Right hindlimb (tissue), 1 donor: Measurements from ENCODE around the gene TM7SF2.
"Not testable (repeated sequence)": the region's sequence is repeated elsewhere in the genome, so short reads cannot be mapped to it uniquely, and the experiment has no call there.

Source experiments
- DNase-seq: peaks from one replicate; pipeline ENCODE4 v3.0.0-alpha.2; 2018

Gene TM7SF2

GRCh38 chr11:65115361-65116082, 3.9 kb downstream of the TM7SF2 start:
- DNase-seq: no peak

GRCh38 chr11:65116370-65117205, 4.9 kb downstream of the TM7SF2 start:
- no peak for DNase-seq

- peak; percentile 100 for DNase-seq
Observed at GRCh38 chr11:65117206-65118096, 5.8 kb downstream of the TM7SF2 start, which contains the start of gene ZNHIT2. ZNHIT2 (minus strand) TSS chr11:65117701; CDS start chr11:65117653, 48 bp downstream.

GRCh38 chr11:65118097-65118837, 6.6 kb downstream of the TM7SF2 start:
- no peak for DNase-seq

- DNase-seq: not testable (repeated sequence)
Observed at GRCh38 chr11:65118891-65119669, 7.4 kb downstream of the TM7SF2 start.

GRCh38 chr11:65119670-65119995, 8.0 kb downstream of the TM7SF2 start:
- no peak for DNase-seq

- DNase-seq: no peak
Observed at GRCh38 chr11:65120831-65121230, 9.2 kb downstream of the TM7SF2 start.

- no peak for DNase-seq
Observed at GRCh38 chr11:65121447-65121864, 9.8 kb downstream of the TM7SF2 start.

- DNase-seq: peak; percentile 98
Observed at GRCh38 chr11:65121865-65122696, 10.4 kb downstream of the TM7SF2 start, which contains the start of the genes FAU and MRPL49. FAU (minus strand) TSS chr11:65122134; CDS start chr11:65121813, 321 bp downstream. MRPL49 (plus strand) TSS chr11:65122321; CDS start chr11:65122347, 26 bp downstream.

- no peak for DNase-seq
Observed at GRCh38 chr11:65124480-65125196, 13.0 kb downstream of the TM7SF2 start.

GRCh38 chr11:65125197-65126056, 13.8 kb downstream of the TM7SF2 start:
- no peak for DNase-seq

GRCh38 chr11:65126624-65127274, 15.1 kb downstream of the TM7SF2 start:
- no peak for DNase-seq

- no peak for DNase-seq
Observed at GRCh38 chr11:65127473-65128181, 16.0 kb downstream of the TM7SF2 start.

- DNase-seq: no peak
Observed at GRCh38 chr11:65128182-65129145, 16.8 kb downstream of the TM7SF2 start.

- DNase-seq: no peak
Observed at GRCh38 chr11:65129649-65130441, 18.2 kb downstream of the TM7SF2 start.
